GM18526 (cell line): ENCODE measurements around the gene IQUB.

Experiments
- POLR2A ChIP-seq: IDR thresholded peaks from 3 replicates; pipeline ENCODE4 v1.6.1; 2011; ENCODE audit not compliant: insufficient read length; ENCODE audit errors: extremely low read depth

The IQUB gene

GRCh38 chr7:123502201-123502600 is 32.2 kb downstream of the IQUB start:
- no peak for TF ChIP-seq POLR2A

GRCh38 chr7:123500878-123501489 is 33.4 kb downstream of the IQUB start:
- TF ChIP-seq POLR2A, result no peak

GRCh38 chr7:123499211-123499970 is 35.0 kb downstream of the IQUB start:
- TF ChIP-seq POLR2A, result no peak

- TF ChIP-seq POLR2A, result no peak
Measured at GRCh38 chr7:123498601-123499000, 35.8 kb downstream of the IQUB start.

GRCh38 chr7:123498031-123498430 is 36.4 kb downstream of the IQUB start:
- TF ChIP-seq POLR2A, result no peak

GRCh38 chr7:123494193-123494796 is 40.1 kb downstream of the IQUB start:
- no peak for TF ChIP-seq POLR2A

GRCh38 chr7:123492485-123492884 is 41.9 kb downstream of the IQUB start:
- TF ChIP-seq POLR2A, result no peak

GRCh38 chr7:123485721-123486120 is 48.7 kb downstream of the IQUB start:
- TF ChIP-seq POLR2A, result no peak

- TF ChIP-seq POLR2A, result no peak
Measured at GRCh38 chr7:123485187-123485586, 49.2 kb downstream of the IQUB start.

- no peak for TF ChIP-seq POLR2A
Measured at GRCh38 chr7:123484199-123484598, 50.2 kb downstream of the IQUB start.

GRCh38 chr7:123480107-123480506 is 54.3 kb downstream of the IQUB start:
- TF ChIP-seq POLR2A, result no peak

GRCh38 chr7:123472750-123473445 is 61.5 kb downstream of the IQUB start:
- TF ChIP-seq POLR2A, result no peak

- no peak for TF ChIP-seq POLR2A
Measured at GRCh38 chr7:123472327-123472726, 62.1 kb downstream of the IQUB start.

- TF ChIP-seq POLR2A, result no peak
Measured at GRCh38 chr7:123468303-123468702, 66.1 kb downstream of the IQUB start.

- TF ChIP-seq POLR2A, result no peak
Measured at GRCh38 chr7:123463890-123464289, 70.5 kb downstream of the IQUB start.

GRCh38 chr7:123460616-123461015 is 73.8 kb downstream of the IQUB start:
- TF ChIP-seq POLR2A, result no peak
